ENCODE measurements around the gene ZBTB17. TPM values are rescaled to one million over a fixed set of nuclear protein-coding genes. Genes with fewer than 3 reads are reported as not detected.

Gene ZBTB17
- total and polyA plus RNA-seq, 9 of the 15 experiments (the other 6 are each of a cell fraction or from before 2014, with no cell fraction given), result 1.1 to 53.4 (median 29.6) TPM

- TF ChIP-seq ZBTB26 (CRISPR knock-in tag; IDR thresholded peaks at IDR 0.05) (no peak), HNRNPH1 (optimal IDR thresholded peaks at IDR 0.05; ENCODE audit: low read depth, low read length) (no peak), GTF2B (IDR thresholded peaks at IDR 0.05; ENCODE audit: extremely low read depth, insufficient read length) (no peak), LARP7 (IDR thresholded peaks at IDR 0.05) (no peak), MECOM (CRISPR knock-in tag; IDR thresholded peaks at IDR 0.05) (no peak; the same call in 1 of the 2 replicates), ZNF511 (CRISPR knock-in tag; IDR thresholded peaks at IDR 0.05) (peak; percentile 57; the same call in 1 of the 2 replicates), TCF7 (IDR thresholded peaks at IDR 0.05; ENCODE audit: borderline replicate concordance) (peak; percentile 53; the same call in 1 of the 2 replicates), MLLT1 (IDR thresholded peaks at IDR 0.05) (peak; percentile 60 to 80; a peak in 3 of 4 replicates), CLOCK (CRISPR knock-in tag; IDR thresholded peaks at IDR 0.05; ENCODE audit: borderline replicate concordance) (no peak), ZNF764 (CRISPR knock-in tag; IDR thresholded peaks at IDR 0.05; ENCODE audit: low read depth) (0 out of 2 replicates have a peak, but pooled peaks have one; percentile 7), ZNF143 (CRISPR knock-in tag; IDR thresholded peaks at IDR 0.05) (no peak), SAP30 (IDR thresholded peaks at IDR 0.05; ENCODE audit: borderline replicate concordance, insufficient read depth, low read depth, low read length, poor library complexity, severe bottlenecking) (peak; percentile 67), IRF9 (tag; IDR thresholded peaks at IDR 0.05) (no peak)
Observed at GRCh38 chr1:15952317-15953258, 23.3 kb downstream of the ZBTB17 start (continued).

Measured in K562 (cell line).